ENCODE measurements around the gene CEP95. TPM values are rescaled to one million over a fixed set of nuclear protein-coding genes. Genes with fewer than 3 reads are reported as not detected.
"Not testable (repeated sequence)": the region's sequence is repeated elsewhere in the genome, so short reads cannot be mapped to it uniquely, and the experiment has no call there.

CEP95 gene
- total RNA-seq, 1 donor from 2014 or later, result 46.4 TPM

DNA sequence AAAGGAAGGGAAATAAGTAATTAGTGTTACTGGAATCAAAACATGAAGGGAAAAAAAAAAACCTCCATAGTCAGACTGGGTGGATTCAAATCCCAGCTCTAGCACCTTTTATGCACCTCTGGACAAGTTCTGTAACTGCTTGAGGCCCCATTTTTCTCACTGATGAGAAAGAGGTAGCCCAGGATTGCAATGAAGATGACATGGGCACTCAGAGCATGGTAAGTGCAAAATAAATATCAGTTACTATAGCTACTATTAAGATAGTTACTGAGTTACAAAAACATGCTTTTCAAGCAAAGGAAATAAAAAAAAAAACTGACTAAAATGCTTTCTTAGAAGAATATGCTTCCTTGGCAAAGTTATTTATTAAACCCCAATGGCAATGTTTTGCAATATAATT lies 58.8 kb downstream of the CEP95 start:
- Mint-ChIP-seq H3K36me3 (ENCODE audit: low read depth) (peaks cover 7% of the 10 kb centered on the region), H3K27me3 (ENCODE audit: insufficient read depth) (no peaks in the 10 kb centered on the region), H3K9me3 (no peaks in the 10 kb centered on the region), H3K27ac (no peak overlapping the region), H3K4me3 (no peak overlapping the region), H3K4me1 (ENCODE audit: low read depth) (no peaks in the 10 kb centered on the region)
- intact Hi-C loops (cut with micrococcal nuclease), result no loop called here
- no peak for DNase-seq (ENCODE audit: low spot score)

DNA sequence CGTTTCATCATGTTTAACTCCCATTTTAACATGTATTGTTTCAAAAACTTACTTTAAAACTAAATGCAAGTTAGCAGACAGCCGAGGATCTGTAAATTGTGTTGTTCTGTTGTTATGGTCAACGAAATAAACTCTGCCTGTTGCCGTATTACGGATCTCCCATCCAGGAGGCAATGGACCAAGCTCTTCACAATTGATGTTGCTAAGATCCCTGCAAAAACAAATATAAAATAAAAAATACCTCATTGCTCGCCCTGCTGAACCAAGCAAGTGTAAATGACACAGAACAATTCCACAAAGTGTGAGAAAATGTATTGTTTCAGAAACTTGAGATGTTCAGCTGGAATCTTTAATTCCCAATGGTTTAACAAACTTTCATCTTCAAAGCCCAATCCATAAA lies 65.0 kb downstream of the CEP95 start:
- no peak overlapping the region for H3K27ac Mint-ChIP-seq
- H3K4me3 Mint-ChIP-seq, result no peak overlapping the region
- no peaks in the 10 kb centered on the region for H3K27me3 Mint-ChIP-seq (ENCODE audit: insufficient read depth)
- H3K9me3 Mint-ChIP-seq, result no peaks in the 10 kb centered on the region
- intact Hi-C loops (cut with micrococcal nuclease), result loop anchor here (1.0 to 2.0 kb wide), 4 partner anchors 27 to 78 kb away; partner anchors contain the start of genes CEP95 and DDX5
- DNase-seq (ENCODE audit: low spot score), result no peak
- H3K36me3 Mint-ChIP-seq (ENCODE audit: low read depth), result peaks cover 2% of the 10 kb centered on the region
- H3K4me1 Mint-ChIP-seq (ENCODE audit: low read depth), result peaks cover 17% of the 10 kb centered on the region

DNA sequence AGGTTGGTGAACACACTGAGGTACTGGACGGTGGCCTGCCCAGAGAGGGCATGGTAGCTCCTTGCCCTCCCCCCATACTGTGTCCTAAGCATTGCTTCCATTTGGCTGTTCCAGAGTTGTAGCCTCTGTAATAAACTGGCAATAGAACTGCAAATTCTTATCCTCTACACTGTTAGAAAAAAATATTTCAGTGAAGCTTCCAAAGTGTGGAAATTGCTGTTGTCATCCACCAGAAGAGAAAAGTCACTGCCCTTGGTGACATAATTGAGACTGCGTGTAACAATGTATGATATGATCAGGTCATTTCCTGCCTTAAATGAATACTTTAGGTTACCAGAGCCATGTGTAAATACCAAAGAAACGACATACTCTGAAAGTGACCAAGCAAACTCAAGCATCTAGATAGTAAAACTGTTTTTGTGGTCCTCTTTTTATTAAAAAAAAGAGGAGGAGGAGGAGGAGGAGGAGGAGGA lies 65.9 kb downstream of the CEP95 start:
- peak overlapping the region; percentile 40 for H3K4me3 Mint-ChIP-seq
- peak; percentile 3 for DNase-seq (ENCODE audit: low spot score)

DNA sequence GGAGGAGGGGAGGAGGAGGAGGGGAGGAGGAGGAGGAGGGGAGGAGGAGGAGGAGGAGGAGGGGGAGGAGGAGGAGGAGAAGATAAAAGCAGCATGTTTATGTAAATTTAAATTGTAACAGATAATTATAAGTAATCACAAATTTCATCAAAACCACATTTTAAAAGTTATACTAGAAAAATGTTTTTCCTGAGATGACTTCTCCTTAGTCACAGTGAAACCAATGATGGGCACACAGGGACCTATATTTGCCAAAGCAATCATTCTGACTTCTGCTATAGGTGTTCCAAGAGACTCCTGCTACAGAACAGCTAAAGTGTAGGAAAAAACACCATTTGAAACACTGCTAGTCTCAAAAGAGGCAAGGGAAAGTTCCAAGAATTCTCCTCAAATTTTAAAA lies 66.4 kb downstream of the CEP95 start:
- H3K4me3 Mint-ChIP-seq, result no peak overlapping the region
- peaks cover 17% of the 10 kb centered on the region for H3K4me1 Mint-ChIP-seq (ENCODE audit: low read depth)
- no peaks in the 10 kb centered on the region for H3K27me3 Mint-ChIP-seq (ENCODE audit: insufficient read depth)
- peak overlapping the region; percentile 70 for H3K27ac Mint-ChIP-seq
- intact Hi-C loops (cut with micrococcal nuclease), result loop anchor here (1.0 to 2.0 kb wide), 5 partner anchors 8 to 66 kb away; partner anchors contain the start of genes CEP95 and DDX5
- peaks cover 6% of the 10 kb centered on the region for H3K36me3 Mint-ChIP-seq (ENCODE audit: low read depth)
- H3K9me3 Mint-ChIP-seq, result no peaks in the 10 kb centered on the region
- no peak for DNase-seq (ENCODE audit: low spot score)

More for the DNA sequence above, 65.9 kb downstream of the CEP95 start:
- intact Hi-C loops (cut with micrococcal nuclease), result loop anchor here (1.0 to 2.0 kb wide), 6 partner anchors 9 to 77 kb away; partner anchors contain the start of genes CEP95 and DDX5
- H3K27ac Mint-ChIP-seq, result peak overlapping the region; percentile 82
- peaks cover 17% of the 10 kb centered on the region for H3K4me1 Mint-ChIP-seq (ENCODE audit: low read depth)
- peaks cover 6% of the 10 kb centered on the region for H3K36me3 Mint-ChIP-seq (ENCODE audit: low read depth)
- H3K27me3 Mint-ChIP-seq (ENCODE audit: insufficient read depth), result no peaks in the 10 kb centered on the region
- no peaks in the 10 kb centered on the region for H3K9me3 Mint-ChIP-seq

DNA sequence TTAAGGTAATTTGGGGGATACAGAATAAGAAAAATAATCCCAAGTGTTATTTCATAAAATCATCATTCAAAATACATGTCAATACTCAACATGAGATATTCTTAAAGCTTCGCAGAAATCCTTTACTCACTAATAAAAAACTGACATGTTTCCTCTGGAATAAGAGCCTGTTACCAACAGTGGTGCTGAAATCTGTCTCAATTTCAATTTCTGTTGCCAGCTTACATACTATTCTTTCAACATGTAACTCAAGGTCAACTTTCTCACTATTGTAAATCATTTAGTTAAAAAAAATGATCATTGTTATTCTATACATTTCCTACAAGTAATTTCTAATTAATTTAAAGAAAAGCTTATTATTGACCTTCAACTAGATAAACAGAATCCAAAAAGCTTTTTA lies 67.9 kb downstream of the CEP95 start:
- H3K27ac Mint-ChIP-seq, result no peak overlapping the region
- no peak overlapping the region for H3K4me3 Mint-ChIP-seq
- intact Hi-C loops (cut with micrococcal nuclease), result no loop called here

DNA sequence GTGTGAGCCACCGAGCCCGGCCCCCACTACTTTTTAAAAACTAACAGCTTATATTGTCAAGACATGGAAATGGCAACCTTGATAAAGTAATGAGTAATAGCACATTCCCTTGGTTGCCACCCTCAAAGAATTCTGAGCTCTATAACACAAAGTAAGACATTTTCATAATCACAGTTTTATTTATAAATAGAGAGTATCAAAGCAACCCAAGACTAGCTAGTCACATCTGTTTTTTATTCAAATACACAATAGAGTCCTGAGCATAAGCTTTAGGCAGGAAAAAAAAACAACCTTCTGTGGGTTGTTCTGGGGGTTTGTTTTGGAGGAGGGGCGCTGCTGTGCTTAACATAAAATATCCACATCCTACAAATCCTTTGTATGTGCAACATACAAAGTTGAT lies 68.7 kb downstream of the CEP95 start:
- H3K9me3 Mint-ChIP-seq, result no peaks in the 10 kb centered on the region
- H3K27ac Mint-ChIP-seq, result no peak overlapping the region
- no peak overlapping the region for H3K4me3 Mint-ChIP-seq
- DNase-seq (ENCODE audit: low spot score), result no peak
- peaks cover 6% of the 10 kb centered on the region for H3K36me3 Mint-ChIP-seq (ENCODE audit: low read depth)
- no peaks in the 10 kb centered on the region for H3K27me3 Mint-ChIP-seq (ENCODE audit: insufficient read depth)
- H3K4me1 Mint-ChIP-seq (ENCODE audit: low read depth), result peaks cover 19% of the 10 kb centered on the region
- intact Hi-C loops (cut with micrococcal nuclease), result no loop called here

More for the DNA sequence above, 67.9 kb downstream of the CEP95 start:
- Mint-ChIP-seq H3K27me3 (ENCODE audit: insufficient read depth) (no peaks in the 10 kb centered on the region), H3K4me1 (ENCODE audit: low read depth) (peaks cover 17% of the 10 kb centered on the region), H3K9me3 (no peaks in the 10 kb centered on the region), H3K36me3 (ENCODE audit: low read depth) (peaks cover 6% of the 10 kb centered on the region)
- no peak for DNase-seq (ENCODE audit: low spot score)

DNA sequence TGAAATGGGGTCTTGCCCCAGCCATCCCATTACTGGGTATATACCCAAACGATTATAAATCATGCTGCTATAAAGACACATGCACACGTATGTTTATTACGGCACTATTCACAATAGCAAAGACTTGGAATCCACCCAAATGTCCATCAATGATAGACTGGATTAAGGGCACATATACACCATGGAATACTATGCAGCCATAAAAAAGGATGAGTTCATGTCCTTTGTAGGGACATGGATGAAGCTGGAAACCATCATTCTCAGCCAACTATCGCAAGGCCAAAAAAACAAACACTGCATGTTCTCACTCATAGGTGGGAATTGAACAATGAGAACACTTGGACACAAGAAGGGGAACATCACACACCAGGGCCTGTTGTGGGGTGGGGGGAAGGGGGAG lies 70.2 kb downstream of the CEP95 start:
- peaks cover 30% of the 10 kb centered on the region for H3K4me1 Mint-ChIP-seq (ENCODE audit: low read depth)
- intact Hi-C loops (cut with micrococcal nuclease); H3K27ac Mint-ChIP-seq: not testable (repeated sequence)

DNA sequence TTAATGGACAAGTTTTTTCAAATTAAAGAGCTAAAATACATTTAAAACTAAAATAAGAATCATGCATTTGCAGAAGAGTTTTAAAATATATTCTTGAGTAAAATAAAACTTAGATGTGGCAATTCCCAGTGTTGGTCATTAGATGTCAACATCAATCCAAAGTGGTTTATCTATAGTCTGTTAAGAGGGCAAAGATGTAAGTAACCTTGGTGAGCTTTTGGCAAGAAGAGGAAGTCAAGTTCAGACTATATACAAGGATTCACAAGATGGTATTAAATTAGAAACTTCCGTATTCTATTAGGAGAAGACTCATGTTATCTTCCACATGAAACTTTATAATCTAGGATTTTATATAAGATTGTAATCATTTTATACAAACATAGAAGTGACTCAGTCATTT lies 73.1 kb downstream of the CEP95 start:
- Mint-ChIP-seq H3K4me1 (ENCODE audit: low read depth) (peaks cover 13% of the 10 kb centered on the region), H3K9me3 (no peaks in the 10 kb centered on the region), H3K27ac (no peak overlapping the region), H3K36me3 (ENCODE audit: low read depth) (peaks cover 13% of the 10 kb centered on the region), H3K27me3 (ENCODE audit: insufficient read depth) (no peaks in the 10 kb centered on the region), H3K4me3 (no peak overlapping the region)
- no peak for DNase-seq (ENCODE audit: low spot score)
- intact Hi-C loops (cut with micrococcal nuclease), result loop anchor here (2.0 kb wide), 2 partner anchors 55 to 69 kb away; no protein-coding TSS in a partner anchor

More for the DNA sequence above, 70.2 kb downstream of the CEP95 start:
- H3K27me3 Mint-ChIP-seq (ENCODE audit: insufficient read depth); DNase-seq (ENCODE audit: low spot score); H3K4me3 Mint-ChIP-seq; H3K9me3 Mint-ChIP-seq: not testable (repeated sequence)
- peaks cover 14% of the 10 kb centered on the region for H3K36me3 Mint-ChIP-seq (ENCODE audit: low read depth)

DNA sequence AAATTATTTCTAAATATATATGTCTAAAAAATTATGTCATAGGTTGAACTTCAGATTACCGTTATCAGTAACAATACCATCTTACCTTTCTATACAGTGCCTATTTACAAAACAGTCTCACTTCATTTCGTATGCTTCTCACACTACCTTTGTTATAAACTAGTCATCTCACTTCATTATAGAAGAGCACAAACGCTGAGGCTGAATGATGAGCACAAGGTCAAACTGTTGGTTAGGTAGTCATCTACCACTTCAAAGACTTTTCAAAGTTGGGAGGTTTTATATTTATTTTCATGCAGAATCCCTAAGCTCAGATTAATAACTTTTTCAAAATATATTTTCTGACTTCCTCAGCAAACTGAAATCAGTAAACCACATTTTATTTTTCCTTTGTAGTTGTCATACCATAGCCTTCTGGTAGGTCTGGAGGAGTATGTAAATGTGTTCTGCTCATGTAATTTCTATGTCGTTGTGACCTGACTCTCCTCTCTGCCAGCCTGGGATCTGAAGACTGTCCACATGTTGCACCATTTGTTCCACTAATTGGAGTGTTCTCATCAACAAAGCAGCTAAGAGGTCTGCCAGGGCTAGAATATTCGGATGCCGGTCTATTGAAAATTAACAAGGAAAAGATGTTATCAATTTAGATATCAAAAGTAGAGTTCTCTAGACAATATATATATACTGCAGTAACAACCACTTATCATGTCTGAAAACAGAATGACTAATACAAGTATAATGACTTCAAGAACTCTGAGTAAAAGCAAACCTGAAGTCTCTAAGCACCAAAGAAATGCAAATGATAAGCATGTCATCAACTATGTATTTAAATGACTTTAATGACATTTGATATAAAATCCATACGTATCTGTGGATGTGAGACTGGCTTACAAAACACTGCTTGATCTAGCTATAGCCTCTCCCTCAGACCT lies 73.9 kb downstream of the CEP95 start:
- no peaks in the 10 kb centered on the region for H3K9me3 Mint-ChIP-seq
- H3K4me1 Mint-ChIP-seq (ENCODE audit: low read depth), result peaks cover 13% of the 10 kb centered on the region
- no peak for DNase-seq (ENCODE audit: low spot score)
- H3K36me3 Mint-ChIP-seq (ENCODE audit: low read depth), result peaks cover 13% of the 10 kb centered on the region
- intact Hi-C loops (cut with micrococcal nuclease), result loop anchor here (1.0 to 2.0 kb wide), 5 partner anchors 7 to 74 kb away; partner anchors contain the start of genes CEP95 and DDX5
- peak overlapping the region; percentile 94 for H3K27ac Mint-ChIP-seq
- H3K4me3 Mint-ChIP-seq, result no peak overlapping the region
- no peaks in the 10 kb centered on the region for H3K27me3 Mint-ChIP-seq (ENCODE audit: insufficient read depth)

DNA sequence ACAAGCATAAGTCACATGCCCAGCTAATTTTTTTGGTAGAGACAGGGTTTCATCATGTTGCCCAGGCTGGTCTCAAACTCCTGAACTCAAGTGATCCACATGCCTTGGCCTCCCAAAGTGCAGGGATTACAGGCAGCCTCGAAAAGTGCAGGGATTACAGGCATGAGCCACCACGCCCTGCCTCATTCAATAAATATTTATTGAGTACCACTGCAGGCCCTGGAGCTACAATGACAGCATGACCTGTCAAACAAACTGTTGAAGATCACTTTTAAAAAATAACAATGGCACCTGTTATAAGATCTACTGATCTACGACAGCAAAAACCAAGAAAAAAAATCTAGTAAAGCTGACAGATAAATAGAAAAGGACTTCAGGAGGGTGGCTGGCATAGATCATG lies 76.3 kb downstream of the CEP95 start:
- DNase-seq (ENCODE audit: low spot score), result no peak
- H3K9me3 Mint-ChIP-seq, result no peaks in the 10 kb centered on the region
- intact Hi-C loops (cut with micrococcal nuclease), result no loop called here
- H3K4me3 Mint-ChIP-seq, result no peak overlapping the region
- H3K36me3 Mint-ChIP-seq (ENCODE audit: low read depth), result peaks cover 9% of the 10 kb centered on the region
- no peaks in the 10 kb centered on the region for H3K27me3 Mint-ChIP-seq (ENCODE audit: insufficient read depth)
- no peak overlapping the region for H3K27ac Mint-ChIP-seq
- peaks cover 13% of the 10 kb centered on the region for H3K4me1 Mint-ChIP-seq (ENCODE audit: low read depth)

DNA sequence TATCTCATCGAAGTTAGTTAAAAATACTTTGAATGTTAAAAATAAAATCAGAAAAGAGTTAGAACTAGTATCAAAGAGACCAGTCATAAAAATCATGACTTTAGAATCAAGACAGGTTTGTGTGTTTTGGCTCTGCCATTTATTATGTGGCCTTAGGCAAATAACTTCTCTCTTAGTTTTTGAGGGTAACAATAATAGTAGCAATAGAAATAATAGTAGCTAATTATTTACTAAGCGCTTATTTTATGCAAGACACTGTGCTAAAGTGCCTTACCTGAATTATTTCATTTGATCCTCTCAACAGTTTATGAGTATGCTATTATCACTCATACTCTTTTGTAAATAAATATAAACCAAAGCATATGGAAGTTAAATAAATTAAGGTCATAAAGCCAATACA lies 78.4 kb downstream of the CEP95 start:
- no peak overlapping the region for H3K27ac Mint-ChIP-seq
- peaks cover 13% of the 10 kb centered on the region for H3K4me1 Mint-ChIP-seq (ENCODE audit: low read depth)
- no peak for DNase-seq (ENCODE audit: low spot score)
- H3K27me3 Mint-ChIP-seq (ENCODE audit: insufficient read depth), result no peaks in the 10 kb centered on the region
- peaks cover 9% of the 10 kb centered on the region for H3K36me3 Mint-ChIP-seq (ENCODE audit: low read depth)
- H3K9me3 Mint-ChIP-seq, result no peaks in the 10 kb centered on the region
- H3K4me3 Mint-ChIP-seq, result no peak overlapping the region
- intact Hi-C loops (cut with micrococcal nuclease), result no loop called here

All from activated T-helper 1 cell treated with anti-CD3 and anti-CD28 coated beads, Interleukin-12 subunit alpha, Interleukin-12 subunit beta, Interleukin-2, Interleukin-4 antibody, amounts not matched to agents 30 ng/mL and 10 ng/mL and 1 ng/mL, durations not matched to agents 14 hours and 24 hours and 36 hours (primary cell).